NCI-H2107 (cell line): ENCODE results near the gene PRRG3.

Source experiments
- DNase-seq: peaks from one replicate; lab custom pipeline; 2025; lab: John Stamatoyannopoulos, UW

Gene PRRG3

DNA sequence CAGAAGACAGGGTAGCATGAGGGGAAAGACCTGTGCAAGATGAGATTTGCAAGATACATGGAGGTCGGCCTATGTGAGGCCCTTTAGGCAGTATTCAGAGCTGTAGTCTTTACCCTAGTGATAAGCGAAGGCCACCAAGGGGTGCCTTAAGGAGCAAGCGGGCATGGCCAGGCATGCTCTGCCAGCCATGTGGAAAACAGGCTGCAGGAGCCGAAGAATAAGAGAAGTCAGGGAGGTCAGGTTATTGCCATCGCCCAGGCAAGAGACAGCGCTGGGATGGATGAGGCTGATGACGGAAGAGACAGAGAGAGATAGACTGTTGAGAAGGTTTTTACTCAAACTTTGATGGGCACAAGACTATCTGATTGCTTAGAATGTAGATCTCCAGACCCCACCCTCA, 13.6 kb downstream of the PRRG3 start:
- no peak for DNase-seq

DNA sequence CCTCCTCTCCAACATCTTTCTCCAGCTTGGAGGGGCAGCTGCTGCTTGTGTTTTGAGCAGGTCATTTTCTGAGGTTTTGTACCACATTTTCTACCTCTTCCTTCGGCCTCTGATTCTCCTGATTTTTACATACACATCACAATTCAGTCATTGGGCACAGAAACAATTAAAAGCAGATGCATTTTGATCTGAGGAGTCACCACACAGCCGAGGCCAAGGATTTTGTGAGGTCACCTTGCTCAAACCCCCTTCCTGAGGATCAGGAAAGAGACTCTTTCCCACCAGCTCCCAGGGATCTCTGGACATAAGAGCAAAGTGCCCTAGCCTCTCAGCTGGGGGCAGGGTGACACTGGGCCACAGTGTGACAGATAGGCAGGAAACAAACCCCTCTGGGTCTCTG, 15.2 kb downstream of the PRRG3 start:
- DNase-seq: no peak

DNA sequence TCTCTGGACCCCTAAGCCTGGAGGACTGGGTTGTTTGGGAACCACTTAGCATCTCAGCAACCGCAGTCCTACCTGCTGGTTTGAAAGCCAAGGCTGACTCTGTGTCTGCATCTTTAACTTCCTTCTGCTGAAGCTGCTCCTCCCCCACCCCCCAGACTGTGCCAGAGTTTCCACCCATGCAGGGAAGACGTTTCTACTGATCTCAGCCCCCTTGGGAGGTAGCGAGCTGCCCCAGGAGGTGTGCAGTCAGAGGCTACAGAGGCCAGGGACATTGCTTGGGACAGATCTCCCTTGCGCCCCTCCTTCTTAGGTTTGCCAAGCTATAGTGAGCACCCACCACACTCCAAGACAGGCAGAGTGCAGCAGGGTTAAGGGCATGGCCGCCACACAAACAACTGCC, 15.9 kb downstream of the PRRG3 start:
- no peak for DNase-seq

DNA sequence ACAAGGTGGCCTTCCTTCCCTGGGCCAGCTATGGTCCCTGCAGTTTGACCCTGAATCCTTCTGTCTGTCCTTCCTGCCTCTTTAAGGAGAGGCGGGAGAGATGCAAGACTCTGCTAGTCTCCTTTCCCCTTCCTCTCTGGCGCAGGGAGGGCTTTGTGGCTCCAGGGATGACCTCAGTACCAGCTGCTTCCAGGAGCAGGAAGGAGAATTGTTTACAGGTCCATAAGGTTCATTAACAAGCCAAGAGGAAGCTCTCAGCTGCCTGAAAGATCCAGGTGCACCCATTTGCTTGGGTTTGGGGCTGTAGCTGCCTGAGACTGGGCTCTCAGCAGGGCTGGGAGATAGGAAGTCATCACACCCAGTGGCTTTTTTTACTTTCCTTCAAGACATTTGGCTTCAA, 16.5 kb downstream of the PRRG3 start:
- DNase-seq: no peak

DNA sequence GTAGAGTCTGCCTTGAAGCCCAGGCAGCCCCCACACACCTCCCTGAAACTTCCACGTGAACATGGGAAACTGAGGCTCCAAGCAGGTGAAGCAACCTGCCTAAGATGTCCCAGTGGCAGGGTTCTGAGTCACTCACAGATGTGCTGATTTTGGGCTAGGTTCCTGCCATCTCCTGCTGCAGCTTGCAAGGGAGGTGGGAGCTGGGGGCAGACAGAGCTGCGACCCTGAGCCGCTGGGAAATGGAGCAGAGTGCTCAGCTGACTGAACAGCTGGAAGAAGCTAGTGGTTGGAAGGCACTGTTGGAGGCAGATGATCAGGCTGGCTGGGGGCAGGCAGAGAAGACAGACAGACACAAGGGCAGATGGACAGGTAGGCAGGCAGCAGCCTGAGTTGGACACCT, 17.0 kb downstream of the PRRG3 start:
- no peak for DNase-seq

DNA sequence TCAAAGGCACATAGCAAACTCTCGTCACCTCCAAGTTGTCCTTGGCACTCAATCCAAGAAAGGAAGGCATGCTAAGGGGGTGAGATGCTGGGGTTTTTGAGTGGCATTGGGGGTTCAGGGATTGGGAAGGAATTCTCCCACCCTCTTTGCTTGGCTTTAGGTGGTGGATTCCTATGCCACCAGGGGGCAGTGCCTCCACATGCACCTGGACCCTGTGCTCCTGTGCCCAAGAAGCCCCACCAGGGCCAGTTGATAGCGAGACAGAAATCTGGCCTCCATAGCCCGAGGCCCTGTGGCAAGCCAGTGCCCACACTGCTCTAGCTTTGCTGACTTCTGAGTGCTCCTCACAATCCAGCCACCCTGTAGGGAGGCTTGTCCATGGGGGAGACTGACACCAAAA, 18.6 kb downstream of the PRRG3 start:
- DNase-seq: no peak

DNA sequence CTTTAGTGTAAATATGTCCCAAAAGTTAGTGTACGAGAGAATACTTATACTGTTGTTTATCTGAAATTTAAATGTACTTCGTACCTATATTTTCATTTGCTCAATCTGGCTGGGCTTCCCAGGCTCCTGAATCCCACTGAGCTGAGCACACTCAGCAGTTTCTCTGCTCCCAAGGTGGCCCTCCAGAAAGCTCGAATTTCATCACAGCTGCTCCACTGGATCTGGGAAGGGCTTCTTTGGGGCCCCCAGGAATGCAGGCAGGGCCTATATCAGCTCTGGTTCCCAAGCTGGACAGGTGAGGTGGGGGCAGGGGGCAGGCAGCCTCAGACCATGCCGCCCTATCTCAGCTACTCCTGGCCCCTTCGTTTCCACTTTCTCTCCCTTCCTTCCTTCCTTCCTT, 19.1 kb downstream of the PRRG3 start:
- DNase-seq: no peak

DNA sequence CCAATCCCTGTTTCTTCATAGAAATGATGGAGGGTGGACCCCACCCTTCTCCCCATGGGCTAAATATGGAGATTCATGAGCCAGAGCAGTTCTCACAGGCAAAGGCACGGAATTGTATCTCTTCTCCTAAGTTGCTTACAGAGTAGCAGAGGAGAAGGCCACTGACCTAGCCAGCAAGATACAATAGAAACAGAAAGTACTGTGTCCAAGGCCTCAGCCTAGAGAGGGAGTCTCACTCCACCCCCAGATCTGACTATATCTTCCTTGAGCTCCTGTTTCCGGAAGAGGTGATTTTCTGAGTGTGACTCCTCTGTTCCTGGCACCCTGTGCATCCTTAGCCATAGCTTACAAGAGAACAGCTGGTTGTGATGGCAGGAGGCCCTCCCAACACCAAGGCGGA, 20.5 kb downstream of the PRRG3 start, which contains the start of gene FATE1:
FATE1 (plus strand) TSS at position 284 of the 400 bp plus-strand sequence; CDS start at position 369, 85 bp downstream.
- DNase-seq: no peak

DNA sequence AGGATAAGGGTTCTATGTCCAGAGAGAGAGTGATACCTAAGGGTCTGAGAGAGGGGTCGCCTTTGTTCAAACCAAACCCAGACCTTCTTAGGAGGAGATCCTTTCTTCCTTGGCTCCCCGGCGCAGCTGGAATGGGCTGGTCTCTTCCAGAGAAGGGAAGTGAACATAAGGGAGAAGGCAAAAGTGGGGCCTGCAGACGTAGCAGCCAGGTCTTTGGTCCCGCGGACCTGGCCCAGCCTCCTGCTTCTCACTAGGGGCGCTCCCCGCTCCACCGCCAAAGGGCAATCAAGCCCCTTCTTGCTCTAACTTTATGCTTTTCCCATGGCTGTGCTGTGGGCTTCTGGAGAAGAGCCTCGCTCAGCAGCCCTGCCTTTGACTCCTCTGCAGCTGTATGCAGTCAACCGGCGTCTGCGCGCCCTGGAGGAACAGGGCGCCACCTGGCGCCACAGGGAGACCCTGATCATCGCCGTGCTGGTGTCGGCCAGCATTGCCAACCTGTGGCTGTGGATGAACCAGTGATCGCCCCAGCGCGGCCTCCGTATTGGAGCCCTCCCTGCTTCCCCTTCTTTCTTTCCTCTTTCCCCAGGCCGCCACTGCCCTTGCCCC, 27.1 kb downstream of the PRRG3 start:
- DNase-seq: no peak

DNA sequence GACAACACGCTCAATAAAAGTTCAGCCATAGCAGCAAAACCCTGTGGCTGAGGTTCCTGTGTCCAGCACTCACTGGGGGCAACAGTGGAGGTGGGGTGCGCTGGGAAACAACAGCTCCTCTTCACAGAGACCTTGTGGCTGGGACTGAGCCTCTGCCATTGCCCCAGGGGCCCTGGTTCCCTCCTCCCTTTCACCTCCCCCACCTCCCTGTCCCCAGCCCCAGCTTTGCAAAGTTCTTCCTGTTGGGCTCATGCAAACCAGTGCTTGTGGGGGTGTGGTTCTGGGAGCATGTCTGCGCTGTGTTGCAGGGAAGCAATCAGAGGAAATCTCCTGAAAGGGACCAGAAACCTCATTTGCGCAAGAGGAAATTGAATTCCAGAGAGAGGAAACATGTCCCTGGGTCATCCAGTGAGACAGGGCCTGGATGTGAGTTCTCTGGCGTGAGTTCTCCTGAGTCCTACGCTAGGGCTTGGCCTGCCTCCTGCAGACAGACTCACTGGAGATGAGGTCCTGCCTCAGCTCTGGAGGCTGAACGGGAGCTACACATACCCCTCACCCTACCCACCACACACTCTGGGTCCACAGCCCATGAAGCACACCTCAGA, 28.0 kb downstream of the PRRG3 start:
- no peak for DNase-seq

DNA sequence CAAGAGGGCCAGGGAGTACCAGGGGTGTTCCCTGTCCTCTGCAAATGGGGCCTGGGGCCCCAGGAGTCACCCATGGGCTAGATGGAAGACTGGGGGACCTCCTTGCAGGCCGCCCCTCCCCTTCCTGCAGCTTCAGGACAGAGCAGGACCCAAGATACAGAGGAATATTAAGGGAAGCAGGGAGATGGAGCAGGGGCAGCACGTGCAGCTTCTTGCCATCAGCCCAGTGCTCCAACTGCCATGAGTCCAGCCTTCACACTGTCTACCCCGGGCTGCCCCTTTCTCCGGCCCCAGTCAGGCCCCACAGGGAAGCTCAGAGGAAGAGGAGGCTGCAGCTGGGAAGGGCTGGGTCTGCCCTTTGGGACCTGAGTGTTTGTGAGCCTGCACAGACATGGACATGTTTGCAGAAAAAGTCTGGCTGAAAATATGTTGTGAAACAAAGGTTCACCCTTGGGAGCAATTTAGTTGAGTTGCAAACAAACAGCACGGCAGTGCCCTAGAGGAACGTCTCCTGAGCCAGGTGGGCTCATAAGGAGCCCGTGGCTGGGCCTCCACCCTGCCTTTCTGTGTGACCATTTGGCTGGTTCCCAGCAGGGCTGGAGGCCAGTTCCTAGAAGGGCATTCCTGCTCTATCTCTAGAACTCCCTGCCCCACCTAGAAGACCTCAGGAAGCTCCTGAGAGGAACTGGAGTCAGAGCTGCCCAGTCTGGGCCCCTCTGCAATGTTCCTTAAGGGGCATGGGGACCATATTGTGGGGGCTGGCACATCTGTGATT, 29.5 kb downstream of the PRRG3 start:
- no peak for DNase-seq

DNA sequence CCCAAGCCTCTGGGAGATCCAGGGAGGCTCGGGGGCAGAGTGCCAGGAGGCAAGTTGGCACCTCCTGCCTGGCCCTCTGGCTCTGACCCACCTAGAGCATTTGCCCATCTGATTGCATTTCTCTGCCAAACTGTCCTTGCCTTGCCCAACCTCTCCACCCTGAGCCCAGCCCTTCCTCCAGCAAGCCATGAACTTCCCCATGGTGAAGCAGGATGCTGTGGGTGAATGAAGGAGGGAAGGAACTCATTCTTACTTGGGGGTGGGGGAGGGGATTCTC, 30.0 kb downstream of the PRRG3 start:
- no peak for DNase-seq

DNA sequence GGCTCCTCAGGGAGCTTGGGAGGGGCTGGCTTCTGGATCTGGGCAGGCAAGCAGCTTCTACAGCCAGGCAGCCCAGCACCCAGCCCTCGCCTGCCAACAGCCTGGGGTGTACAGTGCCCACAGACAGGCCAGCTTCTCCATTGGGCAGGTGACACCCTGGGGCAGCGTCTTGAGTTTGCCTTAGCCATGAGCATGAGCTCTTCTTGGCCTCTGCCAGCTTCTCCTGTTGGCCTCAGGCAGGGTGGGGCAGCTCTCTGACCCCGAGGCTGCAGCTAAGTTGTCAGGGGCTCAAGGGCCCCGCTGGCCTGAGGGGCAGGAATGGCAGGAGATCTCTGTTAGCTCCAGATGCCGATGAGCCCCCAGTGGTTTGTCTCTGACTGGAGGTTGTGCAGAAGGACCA, 31.5 kb downstream of the PRRG3 start:
- no peak for DNase-seq

DNA sequence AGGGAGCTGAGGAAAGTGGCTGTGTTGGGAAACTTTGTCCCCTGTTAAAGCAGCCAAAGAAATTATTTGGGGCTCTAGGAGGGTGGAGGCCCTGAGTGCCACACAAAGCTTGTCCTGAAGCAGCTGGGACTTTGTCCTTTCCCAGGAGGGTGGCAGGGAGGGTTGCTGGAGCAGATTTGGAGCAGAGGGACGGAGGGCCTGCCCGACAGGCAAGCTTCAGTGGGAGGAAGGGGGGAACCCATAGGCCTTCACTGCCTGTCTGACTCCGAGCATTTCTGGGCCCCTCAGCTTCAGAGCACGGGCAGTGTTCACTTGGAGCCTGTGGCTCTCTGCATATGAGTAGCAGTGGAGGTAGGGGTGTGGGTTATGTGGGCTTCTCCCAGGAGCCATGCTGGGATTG, 32.1 kb downstream of the PRRG3 start:
- DNase-seq: no peak

DNA sequence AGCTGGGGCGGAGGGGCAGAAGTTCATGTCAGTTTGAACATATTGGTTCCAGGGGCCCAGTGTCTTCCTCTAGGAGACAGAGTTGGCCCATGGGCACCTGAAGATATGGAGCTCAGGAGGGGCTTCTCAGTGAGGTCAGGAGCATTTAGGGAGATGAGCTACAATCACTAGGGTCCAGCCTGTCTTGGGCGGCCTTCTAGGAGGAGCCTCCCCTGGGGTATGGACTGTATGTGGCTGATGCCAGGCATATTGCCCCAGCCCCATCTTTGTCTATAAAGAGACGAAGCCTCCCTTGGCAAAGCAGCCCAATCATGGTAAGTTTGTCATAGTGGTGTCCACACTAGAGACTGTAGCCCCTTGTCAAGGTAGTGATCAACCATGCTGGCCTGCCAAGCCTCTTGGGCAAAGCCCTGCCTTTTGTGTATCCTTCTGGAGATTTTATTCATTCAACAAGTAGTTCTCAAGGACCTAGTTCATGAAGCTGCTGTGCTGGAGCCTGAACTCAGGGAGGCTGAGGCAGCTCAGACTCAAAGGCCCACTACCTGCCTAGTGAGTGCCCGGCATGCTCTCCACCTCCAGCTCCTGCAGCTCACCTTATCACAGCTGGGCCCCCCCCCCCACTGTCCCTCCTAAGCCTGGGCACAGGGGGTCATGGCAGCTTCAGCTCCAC, 33.9 kb downstream of the PRRG3 start:
- DNase-seq: no peak

DNA sequence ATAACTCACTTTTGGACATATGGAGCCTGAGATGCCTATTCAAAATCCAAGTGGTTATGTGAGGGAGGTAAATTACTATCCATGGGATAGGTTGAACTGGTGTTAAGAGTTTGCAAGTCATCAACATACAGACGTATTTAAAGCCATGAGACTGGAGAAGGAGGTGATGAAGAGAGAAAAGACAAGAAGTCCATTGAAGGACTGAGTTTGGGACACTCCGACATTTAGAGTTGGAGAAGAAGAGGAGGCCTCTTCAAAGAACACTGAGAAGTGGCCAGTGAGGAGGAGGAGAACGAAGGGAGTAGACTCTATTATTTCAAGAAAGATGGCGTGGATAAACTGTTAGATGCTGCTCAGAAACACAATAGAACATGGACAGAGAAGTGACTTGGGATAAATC, 39.2 kb downstream of the PRRG3 start, which contains the start of gene CNGA2:
CNGA2 (plus strand) TSS at position 301 of the 400 bp plus-strand sequence. CDS start 3,738 bp downstream, outside the sequence.
- no peak for DNase-seq

DNA sequence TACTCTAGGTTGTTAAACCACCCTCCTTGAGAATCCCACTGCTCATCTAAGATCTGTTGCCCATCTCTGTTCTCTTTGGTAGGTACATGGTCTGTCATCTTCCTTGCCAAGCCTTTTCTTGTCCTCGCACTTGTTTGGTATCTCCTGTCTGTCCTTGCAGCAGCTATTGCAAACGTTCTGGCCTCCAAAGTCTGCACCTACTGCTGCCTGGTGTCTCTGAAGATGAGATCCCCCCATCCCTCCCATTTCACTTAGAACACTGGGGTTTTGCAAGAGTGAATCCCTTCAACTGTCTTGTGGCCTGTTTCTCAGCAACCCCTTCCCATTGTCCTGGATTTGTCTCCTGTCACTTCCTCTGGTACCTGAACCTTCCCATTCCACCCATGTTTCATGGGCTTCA, 40.0 kb downstream of the PRRG3 start:
- DNase-seq: no peak

DNA sequence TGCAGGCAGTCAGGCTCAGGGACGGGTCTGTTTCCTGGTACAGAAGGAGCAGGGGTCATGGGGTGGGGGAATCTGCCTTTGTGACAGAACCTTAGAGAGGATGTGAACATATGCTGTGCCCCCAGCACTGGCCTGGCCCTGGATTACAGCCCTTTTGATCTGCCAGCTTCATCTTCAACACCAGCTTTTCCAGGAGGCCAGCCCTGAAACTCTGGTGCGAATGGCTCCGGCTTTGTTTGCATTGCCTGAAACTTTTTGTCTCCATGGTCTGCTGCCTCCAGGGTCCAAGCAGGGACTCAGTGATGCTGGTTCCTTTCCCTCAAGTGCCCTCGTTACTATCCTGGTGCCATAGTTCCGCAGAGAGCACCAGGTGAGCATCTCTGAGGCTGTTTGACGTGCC, 41.4 kb downstream of the PRRG3 start:
- DNase-seq: no peak

DNA sequence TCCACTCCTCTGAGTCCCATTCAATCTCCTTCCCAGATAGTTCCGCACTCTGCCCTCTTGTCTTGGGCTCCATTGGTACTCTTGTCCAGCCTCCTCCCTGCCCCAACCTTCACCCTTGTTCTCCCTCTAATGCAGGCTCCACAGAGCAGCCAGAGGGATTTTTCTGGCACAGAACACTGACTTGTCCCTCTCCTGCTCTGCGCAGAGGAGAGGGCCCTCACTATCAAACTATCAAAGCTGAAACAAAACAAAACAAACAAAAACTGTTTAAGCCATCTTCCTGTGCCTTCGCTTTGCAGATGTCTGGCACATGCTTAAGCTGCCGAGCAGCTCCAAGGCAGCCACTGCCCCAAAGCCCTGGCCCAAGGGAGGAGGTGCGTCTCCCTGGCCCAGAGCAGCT, 42.2 kb downstream of the PRRG3 start:
- no peak for DNase-seq

DNA sequence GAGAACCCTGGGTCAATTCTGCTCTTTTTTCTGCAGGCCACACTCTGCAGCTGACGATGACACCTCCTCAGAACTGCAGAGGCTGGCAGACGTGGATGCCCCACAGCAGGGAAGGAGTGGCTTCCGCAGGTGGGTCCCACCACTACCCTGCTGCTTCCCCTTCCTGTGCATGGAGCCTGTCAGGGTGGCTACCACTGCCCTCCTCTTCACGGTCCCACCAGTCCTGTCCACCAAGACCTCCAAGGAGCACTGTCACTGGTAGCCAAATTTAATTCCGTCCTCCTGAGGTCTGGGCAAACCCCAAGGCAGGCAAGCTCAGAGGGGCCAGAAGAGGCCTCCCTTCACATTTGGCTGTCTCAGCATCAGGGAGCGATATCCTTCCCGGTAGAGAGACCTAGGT, 43.5 kb downstream of the PRRG3 start:
- DNase-seq: no peak

DNA sequence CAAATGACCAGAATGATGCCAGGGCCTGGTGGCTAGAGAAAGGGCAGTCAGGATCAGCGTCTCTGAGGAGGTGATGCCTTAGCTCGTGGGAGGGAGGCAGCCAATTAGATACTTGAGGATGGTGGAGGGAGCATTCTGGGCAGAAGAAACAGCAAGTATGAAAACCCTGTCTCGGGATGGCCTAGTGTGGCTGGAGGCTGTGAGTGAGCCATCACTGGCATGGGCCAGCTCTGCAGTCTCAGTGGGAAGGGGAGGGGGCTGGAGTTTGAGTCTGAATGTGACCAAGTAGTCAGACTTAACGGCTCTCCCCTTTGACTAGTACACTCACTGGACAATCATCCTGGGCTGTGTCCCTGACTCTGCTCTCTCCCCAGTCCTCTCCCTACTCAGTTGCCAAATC, 46.3 kb downstream of the PRRG3 start:
- DNase-seq: no peak

DNA sequence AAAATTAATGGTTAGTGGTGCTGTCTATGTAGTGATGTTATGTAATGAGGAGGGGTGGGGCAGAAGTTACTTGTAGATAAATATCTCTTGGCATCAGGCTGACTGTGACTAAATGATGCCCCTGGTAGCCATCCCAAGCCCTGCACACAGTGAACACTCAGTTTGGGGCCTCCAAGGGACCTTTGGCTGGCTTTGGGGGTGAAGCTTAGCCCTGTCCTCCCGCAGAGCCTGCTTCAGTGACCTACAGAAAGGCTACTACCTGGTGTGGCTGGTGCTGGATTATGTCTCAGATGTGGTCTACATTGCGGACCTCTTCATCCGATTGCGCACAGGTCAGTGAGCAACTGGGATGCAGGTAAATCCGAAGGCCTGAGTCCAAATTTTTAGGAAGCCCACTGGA, 47.1 kb downstream of the PRRG3 start:
- DNase-seq: no peak
